Heart left ventricle (tissue), 13 donors: ENCODE results near the gene SMARCA5.

Source experiments
- CTCF ChIP-seq, 12 donors: fragments of 200-600 bp; sonication (generic) in 4 of 12; IDR thresholded peaks; one replicate each; pipeline versions ENCODE4 v1.5.0 to v1.8.0; 2018 to 2022; ENCODE audit warnings: antibody characterized with exemption in 12 of 12, mild to moderate bottlenecking in 5 of 12
- POLR2A ChIP-seq, 2 donors: fragments of 450-650 bp; IDR thresholded peaks; one replicate each; pipeline ENCODE4 v1.6.1; 2017; ENCODE audit warnings: antibody characterized with exemption in 2 of 2, mild to moderate bottlenecking in 2 of 2, moderate library complexity in 2 of 2
- donor health status: ischemic (EF 13 %, LVEDD 7.1; RV severe dilation, severe dysfunction).
- donor health status: DM: no; HTN: yes; CAD: no.
- donor health status: DM: no; HTN: no; CAD: no.
- donor health status: ischemic (EF 25% LVEDD 6.9; RV normal size, moderate dysfunction).
- donor health status: ischemic (EF 25% LVEDD 5.7; RV mildly dilated, moderate dysfunction).
- donor health status: ischemic (EF 35%, LVEDD 5.7; RV mildly dilated, moderate dysfunction).
- donor health status: nonischemic (EF 11% LVEDD 7.7; RV severe dilation, severe dysfunction).
- donor health status: DM: yes; HTN: yes; CAD: no.
- donor health status: PGD.
- donor health status: ischemic (EF 29% LVEDD 5.4; RV normal size, mild dysfunction).
- donor health status: nonischemic (EF 23%, LVEDD 6.1; RV moderate dilation, normal function).

GRCh38 chr4:143515905-143516304 is 2.4 kb downstream of the SMARCA5 start:
- TF ChIP-seq CTCF (IDR thresholded peaks at IDR 0.05): no peak
- no peak for TF ChIP-seq POLR2A (IDR thresholded peaks at IDR 0.05)
